HuH-7 (cell line): Measurements from ENCODE around the gene KRT37.
"Not testable (repeated sequence)": the region's sequence is repeated elsewhere in the genome, so short reads cannot be mapped to it uniquely, and the experiment has no call there.

Experiments used
- DNase-seq: peaks from one replicate; pipeline ENCODE4 v3.0.0; 2011; ENCODE audit warnings: low spot score

Gene KRT37

GRCh38 chr17:41404024-41404671 is 20.2 kb downstream of the KRT37 start:
- DNase-seq: no peak

- no peak for DNase-seq
These were observed 20.9 kb downstream of the KRT37 start for GRCh38 chr17:41403404-41404023.

GRCh38 chr17:41402161-41402560 is 22.2 kb downstream of the KRT37 start:
- DNase-seq: no peak

- no peak for DNase-seq
These were observed 27.3 kb downstream of the KRT37 start, which contains the start of gene KRT31 for GRCh38 chr17:41396996-41397660. TSS of gene KRT31 (minus strand) at chr17:41397608. CDS start at chr17:41397539, 69 bp downstream.

- DNase-seq: no peak
These were observed 28.0 kb downstream of the KRT37 start for GRCh38 chr17:41396340-41396739.

GRCh38 chr17:41395611-41396010 is 28.8 kb downstream of the KRT37 start:
- DNase-seq: no peak

GRCh38 chr17:41395044-41395443 is 29.3 kb downstream of the KRT37 start:
- not testable (repeated sequence) for DNase-seq

- no peak for DNase-seq
These were observed 30.0 kb downstream of the KRT37 start for GRCh38 chr17:41394254-41394996.

GRCh38 chr17:41393826-41394225 is 30.6 kb downstream of the KRT37 start:
- no peak for DNase-seq

GRCh38 chr17:41393294-41393693 is 31.1 kb downstream of the KRT37 start:
- no peak for DNase-seq

GRCh38 chr17:41392278-41392677 is 32.1 kb downstream of the KRT37 start:
- DNase-seq: no peak

GRCh38 chr17:41391535-41391934 is 32.9 kb downstream of the KRT37 start:
- no peak for DNase-seq

- DNase-seq: no peak
These were observed 33.9 kb downstream of the KRT37 start for GRCh38 chr17:41390411-41390938.

- DNase-seq: no peak
These were observed 36.7 kb downstream of the KRT37 start for GRCh38 chr17:41387670-41388069.

- DNase-seq: no peak
These were observed 38.2 kb downstream of the KRT37 start for GRCh38 chr17:41386227-41386626.

- DNase-seq: peak; percentile 40
These were observed 40.7 kb downstream of the KRT37 start for GRCh38 chr17:41383690-41384089.

GRCh38 chr17:41382394-41382793 is 42.0 kb downstream of the KRT37 start:
- DNase-seq: no peak

GRCh38 chr17:41381943-41382342 is 42.4 kb downstream of the KRT37 start, which contains the start of gene KRT34:
TSS of gene KRT34 (minus strand) at chr17:41382306. CDS start at chr17:41382246, 60 bp downstream.
- DNase-seq: not testable (repeated sequence)

- DNase-seq: not testable (repeated sequence)
These were observed 44.3 kb downstream of the KRT37 start for GRCh38 chr17:41380091-41380490.

GRCh38 chr17:41377546-41377945 is 46.8 kb downstream of the KRT37 start:
- DNase-seq: no peak
